Measurements from ENCODE around the gene CDK5RAP2.
"Not testable (repeated sequence)": the region's sequence is repeated elsewhere in the genome, so short reads cannot be mapped to it uniquely, and the experiment has no call there.

GRCh38 chr9:120515481-120515880, 64.5 kb downstream of the CDK5RAP2 start:
- not testable (repeated sequence) for TF ChIP-seq CTCF, POLR2A (IDR thresholded peaks at IDR 0.05)

All from Peyer's patch (tissue), 4 donors.